GM23338 (cell line): ENCODE results near the gene CTDSPL.

Source experiments
- CTCF ChIP-seq, 2 experiments: fragments of 200-600 bp in 1 of 2; sonication (generic) in 1 of 2; conservative IDR thresholded peaks; 2 replicates each; pipeline versions ENCODE4 v1.5.1 to v1.6.1; 2016 to 2017; ENCODE audit warnings: antibody characterized with exemption in 2 of 2, low read depth in 2 of 2, mild to moderate bottlenecking in 2 of 2, moderate library complexity in 1 of 2
- EZH2 ChIP-seq: fragments of 200-600 bp; sonication (generic); IDR thresholded peaks from one replicate; pipeline ENCODE4 v1.8.0; 2017; ENCODE audit warnings: antibody characterized with exemption, mild to moderate bottlenecking, low read depth; ENCODE audit not compliant: unreplicated experiment
- EZH2phosphoT487 ChIP-seq: fragments of 200-600 bp; sonication (generic); IDR thresholded peaks from one replicate; pipeline ENCODE4 v1.8.1; 2018; ENCODE audit warnings: antibody characterized with exemption; ENCODE audit not compliant: unreplicated experiment
- POLR2AphosphoS5 ChIP-seq: IDR thresholded peaks from 2 replicates; pipeline ENCODE4 v1.6.1; 2016; ENCODE audit warnings: antibody characterized with exemption, low read depth
- REST ChIP-seq: IDR thresholded peaks from one replicate; pipeline ENCODE4 v1.6.1; 2018; ENCODE audit warnings: antibody characterized with exemption; ENCODE audit not compliant: unreplicated experiment

DNA sequence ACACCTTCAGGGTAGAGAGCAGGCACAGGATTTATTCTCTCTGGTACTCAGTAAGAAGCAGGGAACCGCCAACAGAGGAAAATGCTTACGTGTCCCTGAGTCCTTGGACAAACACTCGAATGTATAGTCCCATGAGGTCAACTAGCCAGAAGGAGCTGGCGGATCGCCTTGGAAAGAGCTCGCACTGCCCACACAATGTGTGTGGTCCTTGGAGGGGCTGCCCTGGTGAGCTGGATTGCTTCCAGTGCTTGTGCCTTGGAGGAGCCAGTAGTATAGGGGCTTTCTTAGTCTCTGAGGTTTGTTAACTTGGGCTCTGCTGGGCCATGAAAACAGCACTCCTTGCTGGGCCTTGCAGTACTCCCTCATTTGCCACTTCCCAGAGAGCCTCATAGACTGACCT is 88.2 kb downstream of the CTDSPL start:
- TF ChIP-seq CTCF (conservative IDR thresholded peaks at IDR 0.05; ENCODE audit: low read depth in 2 of 2) (no peak), REST (no peak), POLR2AphosphoS5 (no peak), EZH2 (no peak), EZH2phosphoT487 (no peak)
